Upper lobe of left lung (tissue), 6 donors: Measurements from ENCODE around the gene FGF5. TPM values are rescaled to one million over a fixed set of nuclear protein-coding genes. Genes with fewer than 3 reads are reported as not detected.

Experiments
- ATAC-seq, 2 donors: fragments of 200-7000 bp; cut with Tn5 transposase; one replicate each; pipeline ENCODE4 v1.9.1; 2022; ENCODE audit warnings: mild to moderate bottlenecking in 2 of 2, moderate library complexity in 2 of 2; ENCODE audit not compliant: low FRiP score in 2 of 2
- DNase-seq, 2 donors: peaks; one replicate each; pipeline ENCODE4 v3.0.0-alpha.2; 2019 to 2020
- H3K27ac ChIP-seq, 4 donors: fragments of 200-600 bp; sonication (generic); one replicate each; pipeline ENCODE4 v1.5.1; 2016 to 2019
- H3K27me3 ChIP-seq, 4 donors: fragments of 200-600 bp; sonication (generic); one replicate each; pipeline ENCODE4 v1.5.1; 2017 to 2019
- H3K36me3 ChIP-seq, 4 donors: fragments of 200-600 bp; sonication (generic); one replicate each; pipeline ENCODE4 v1.5.1; 2016 to 2019
- H3K4me1 ChIP-seq, 4 donors: fragments of 200-600 bp; sonication (generic); one replicate each; pipeline ENCODE4 v1.5.1; 2018 to 2019
- H3K4me3 ChIP-seq, 4 donors: fragments of 200-600 bp; sonication (generic); one replicate each; pipeline ENCODE4 v1.5.1; 2017 to 2019; ENCODE audit warnings: mild to moderate bottlenecking in 2 of 4, moderate library complexity in 1 of 4
- H3K9me3 ChIP-seq, 4 donors: fragments of 200-600 bp; sonication (generic); one replicate each; pipeline ENCODE4 v1.5.1; 2018 to 2019
- CTCF ChIP-seq, 6 experiments: fragments of 450-650 bp in 4 of 6; fragments of 200-600 bp in 2 of 6; sonication (generic) in 2 of 6; IDR thresholded peaks; one replicate each; pipeline ENCODE4 v1.5.1; 2016 to 2019; ENCODE audit warnings: antibody characterized with exemption in 6 of 6
- EP300 ChIP-seq, 4 donors: sonication (generic); formaldehyde crosslinking; IDR thresholded peaks; one replicate each; pipeline ENCODE4 v1.5.1; 2017; ENCODE audit warnings: antibody characterized with exemption in 4 of 4, control low read depth in 2 of 4
- POLR2A ChIP-seq, 4 donors: fragments of 450-650 bp; IDR thresholded peaks; one replicate each; pipeline ENCODE4 v1.5.1; 2016 to 2017; ENCODE audit warnings: antibody characterized with exemption in 4 of 4, mild to moderate bottlenecking in 2 of 4
- POLR2AphosphoS5 ChIP-seq, 2 donors: sonication (generic); formaldehyde crosslinking; IDR thresholded peaks; one replicate each; pipeline ENCODE4 v1.5.1; 2017; ENCODE audit warnings: antibody characterized with exemption in 2 of 2
- WGBS, 2 donors: methylation state at CpG; one replicate each; pipeline ENCODE4 v1.1.5; 2017 to 2018; 5-methylcytosine and 5-hydroxymethylcytosine counted together
- total RNA-seq, 6 donors: library from RNA; depleted of rRNA in 4 of 6; stranded (reverse); fragments of >200 nt in 4 of 6; gene quantifications; one replicate each; pipeline versions ENCODE4 v1.1.0 to v1.2.1, GENCODE V29; 2016 to 2021
- donor health status: DM: no; HTN: no; CAD: no; lungs with moderate emphysema.
- donor health status: DM: no; HTN: yes; CAD: no; lungs with severe emphysema.

FGF5 gene
- not detected for total RNA-seq

- Histone ChIP-seq H3K36me3 (no peaks in the 10 kb centered on the region), H3K4me1 (peaks cover 12 to 25% (median 19%) of the 10 kb centered on the region in 4 donors), H3K27ac (no peak within 1 kb of the TSS), H3K9me3 (no peaks in the 10 kb centered on the region), H3K4me3 (peak within 1 kb of the TSS in 3 of 4 donors; percentile 26 to 41 (median 30)), H3K27me3 (peaks cover 0 to 37% (median 8%) of the 10 kb centered on the region in 4 donors)
- DNase-seq (peak in 1 of 2 donors; percentile 86), ATAC-seq (peak; percentile 37 to 77)
- TF ChIP-seq CTCF (IDR thresholded peaks at IDR 0.05) = no peak
- TF ChIP-seq POLR2AphosphoS5 (IDR thresholded peaks at IDR 0.05) = no peak
- TF ChIP-seq POLR2A (IDR thresholded peaks at IDR 0.05) = no peak
- TF ChIP-seq EP300 (IDR thresholded peaks at IDR 0.05) = no peak
- WGBS, 2 donors = 0 to 1% methylated on average over 16 to 50 of the region's 50 CpGs
Observed at GRCh38 chr4:80266253-80266901, at the start of gene FGF5. TSS of gene FGF5 (plus strand) at chr4:80266664. CDS start at chr4:80266825, 161 bp downstream.

GRCh38 chr4:80219301-80220025, 47.0 kb upstream of the FGF5 start:
- 43 to 52% methylated on average over 5 of the region's 5 CpGs for WGBS, 2 donors
- no peaks in the 10 kb centered on the region for H3K36me3 ChIP-seq
- no peaks in the 10 kb centered on the region for H3K4me1 ChIP-seq
- H3K27ac ChIP-seq = no peak overlapping the region
- H3K27me3 ChIP-seq = no peaks in the 10 kb centered on the region
- DNase-seq (no peak), ATAC-seq (no peak)
- H3K9me3 ChIP-seq = no peaks in the 10 kb centered on the region
- no peak overlapping the region for H3K4me3 ChIP-seq
- TF ChIP-seq POLR2A (IDR thresholded peaks at IDR 0.05) (no peak), EP300 (IDR thresholded peaks at IDR 0.05) (no peak), POLR2AphosphoS5 (IDR thresholded peaks at IDR 0.05) (no peak), CTCF (IDR thresholded peaks at IDR 0.05) (no peak)

- Histone ChIP-seq H3K36me3 (no peaks in the 10 kb centered on the region), H3K4me3 (no peak overlapping the region), H3K9me3 (no peaks in the 10 kb centered on the region), H3K27ac (no peak overlapping the region), H3K27me3 (no peaks in the 10 kb centered on the region), H3K4me1 (no peaks in the 10 kb centered on the region)
- DNase-seq = no peak
- ATAC-seq = no peak
- TF ChIP-seq CTCF (IDR thresholded peaks at IDR 0.05) = no peak
- no peak for TF ChIP-seq POLR2A (IDR thresholded peaks at IDR 0.05)
- TF ChIP-seq POLR2AphosphoS5 (IDR thresholded peaks at IDR 0.05) = no peak
- TF ChIP-seq EP300 (IDR thresholded peaks at IDR 0.05) = no peak
- WGBS, 2 donors = 29 to 32% methylated on average over 3 of the region's 3 CpGs
Observed at GRCh38 chr4:80220711-80221110, 45.8 kb upstream of the FGF5 start.

GRCh38 chr4:80221161-80221560, 45.3 kb upstream of the FGF5 start:
- H3K4me3 ChIP-seq = no peak overlapping the region
- TF ChIP-seq CTCF (IDR thresholded peaks at IDR 0.05) = no peak
- no peak for TF ChIP-seq POLR2A (IDR thresholded peaks at IDR 0.05)
- no peak for TF ChIP-seq POLR2AphosphoS5 (IDR thresholded peaks at IDR 0.05)
- no peak for TF ChIP-seq EP300 (IDR thresholded peaks at IDR 0.05)
- H3K9me3 ChIP-seq = no peaks in the 10 kb centered on the region
- ATAC-seq (no peak), DNase-seq (no peak)
- no peaks in the 10 kb centered on the region for H3K36me3 ChIP-seq
- no peaks in the 10 kb centered on the region for H3K4me1 ChIP-seq
- H3K27me3 ChIP-seq = no peaks in the 10 kb centered on the region
- no peak overlapping the region for H3K27ac ChIP-seq
